ENCODE results near the gene SLCO1B3. TPM values are rescaled to one million over a fixed set of nuclear protein-coding genes. Genes with fewer than 3 reads are reported as not detected.

The SLCO1B3 gene
- polyA plus RNA-seq, 2 of the 4 experiments (the other 2 are of a cell fraction): 25.6 to 73.8 TPM

DNA sequence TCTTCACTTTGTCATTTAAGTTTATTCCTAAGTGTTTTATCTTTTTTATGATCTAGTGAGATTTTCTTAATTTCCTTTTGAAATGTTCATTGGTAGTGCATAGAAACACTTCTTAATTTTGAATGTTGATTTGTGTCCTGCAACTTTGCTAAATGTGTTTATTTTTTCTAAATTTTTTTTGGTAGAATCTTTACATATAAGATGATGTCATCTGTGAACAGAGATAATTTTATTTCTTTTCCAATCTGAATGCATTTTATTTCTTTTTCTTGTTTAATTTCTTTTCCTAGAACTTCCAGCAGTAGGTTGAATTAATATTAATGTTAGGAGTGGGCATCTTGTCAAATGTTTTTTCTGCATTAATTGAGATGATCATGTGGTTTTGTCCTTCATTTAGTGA, 42.1 kb downstream of the SLCO1B3 start:
- CTCF ChIA-PET: no interaction called here
- no peak for FAIRE-seq
- Histone ChIP-seq H3K4me1 (no peaks in the 10 kb centered on the region), H3K4me3 (no peak overlapping the region), H3K27ac (no peak overlapping the region), H3K9me3 (peaks cover 15% of the 10 kb centered on the region; the same call in 2 of the 3 replicates), H3K4me2 (no peak overlapping the region)
- DNase-seq (ENCODE audit: low read depth in 1 of 2, low spot score in 1 of 2): no peak
- TF ChIP-seq JUNB (IDR thresholded peaks at IDR 0.05) (no peak), SMC3 (IDR thresholded peaks at IDR 0.05) (no peak), RARB (CRISPR knock-in tag; IDR thresholded peaks at IDR 0.05) (no peak), MAZ (IDR thresholded peaks at IDR 0.05; ENCODE audit: borderline replicate concordance, low read depth, low read length) (no peak), HOXB5 (CRISPR knock-in tag; IDR thresholded peaks at IDR 0.05) (no peak), FOXS1 (CRISPR knock-in tag; IDR thresholded peaks at IDR 0.05) (no peak), GATA3 (IDR thresholded peaks at IDR 0.05; ENCODE audit: borderline replicate concordance) (no peak), RFX5 (IDR thresholded peaks at IDR 0.05) (no peak), EHF (CRISPR knock-in tag; IDR thresholded peaks at IDR 0.05) (no peak), CEBPB (IDR thresholded peaks at IDR 0.05) (no peak), ZNF302 (CRISPR knock-in tag; IDR thresholded peaks at IDR 0.05) (no peak)
- TF ChIP-seq, protein P1, sequence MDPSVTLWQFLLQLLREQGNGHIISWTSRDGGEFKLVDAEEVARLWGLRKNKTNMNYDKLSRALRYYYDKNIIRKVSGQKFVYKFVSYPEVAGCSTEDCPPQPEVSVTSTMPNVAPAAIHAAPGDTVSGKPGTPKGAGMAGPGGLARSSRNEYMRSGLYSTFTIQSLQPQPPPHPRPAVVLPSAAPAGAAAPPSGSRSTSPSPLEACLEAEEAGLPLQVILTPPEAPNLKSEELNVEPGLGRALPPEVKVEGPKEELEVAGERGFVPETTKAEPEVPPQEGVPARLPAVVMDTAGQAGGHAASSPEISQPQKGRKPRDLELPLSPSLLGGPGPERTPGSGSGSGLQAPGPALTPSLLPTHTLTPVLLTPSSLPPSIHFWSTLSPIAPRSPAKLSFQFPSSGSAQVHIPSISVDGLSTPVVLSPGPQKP (IDR thresholded peaks at IDR 0.05; ENCODE audit: low read depth, low read length): no peak
- TF ChIP-seq, protein P2, sequence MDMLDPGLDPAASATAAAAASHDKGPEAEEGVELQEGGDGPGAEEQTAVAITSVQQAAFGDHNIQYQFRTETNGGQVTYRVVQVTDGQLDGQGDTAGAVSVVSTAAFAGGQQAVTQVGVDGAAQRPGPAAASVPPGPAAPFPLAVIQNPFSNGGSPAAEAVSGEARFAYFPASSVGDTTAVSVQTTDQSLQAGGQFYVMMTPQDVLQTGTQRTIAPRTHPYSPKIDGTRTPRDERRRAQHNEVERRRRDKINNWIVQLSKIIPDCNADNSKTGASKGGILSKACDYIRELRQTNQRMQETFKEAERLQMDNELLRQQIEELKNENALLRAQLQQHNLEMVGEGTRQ (IDR thresholded peaks at IDR 0.05): no peak
- TF ChIP-seq, protein P3, sequence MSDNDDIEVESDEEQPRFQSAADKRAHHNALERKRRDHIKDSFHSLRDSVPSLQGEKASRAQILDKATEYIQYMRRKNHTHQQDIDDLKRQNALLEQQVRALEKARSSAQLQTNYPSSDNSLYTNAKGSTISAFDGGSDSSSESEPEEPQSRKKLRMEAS (IDR thresholded peaks at IDR 0.05): no peak
- no peak for ATAC-seq
- POLR2A ChIA-PET: no interaction called here

DNA sequence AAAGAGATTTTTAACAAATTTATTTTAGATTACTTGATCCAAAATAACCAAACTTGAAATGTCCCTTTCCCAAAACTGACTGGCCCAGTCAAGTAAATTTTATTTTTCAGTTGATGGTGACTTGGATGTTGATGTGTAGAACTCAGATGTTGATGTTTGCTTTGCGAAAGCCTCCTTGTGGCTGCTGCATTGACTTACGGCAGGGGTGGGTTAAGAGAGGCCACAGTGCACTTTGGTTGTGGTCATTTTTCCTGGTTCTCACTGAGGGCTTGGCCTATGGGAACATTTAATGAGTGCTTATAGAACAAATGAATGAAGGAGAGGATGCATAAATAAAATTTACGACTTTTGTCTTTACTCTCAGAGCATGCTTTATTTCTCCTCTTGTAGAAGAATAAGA, 52.6 kb downstream of the SLCO1B3 start:
- Histone ChIP-seq H3K4me3 (no peak overlapping the region), H3K4me1 (0 out of 3 replicates have a peak, but pooled peaks cover 6% of the 10 kb centered on the region), H3K4me2 (no peak overlapping the region), H3K27ac (no peak overlapping the region), H3K9me3 (no peaks in the 10 kb centered on the region)
- 88% methylated on average over 3 of the region's 3 CpGs for WGBS (ENCODE audit: missing lambda C conversion rate)
- CTCF ChIA-PET: no interaction called here
- no peak for TF ChIP-seq ZC3H11A (IDR thresholded peaks at IDR 0.05)
- no peak for TF ChIP-seq RAD21 (conservative IDR thresholded peaks at IDR 0.05 in 1 of 2, IDR thresholded peaks at IDR 0.05 in 1 of 2)
- no peak for TF ChIP-seq BHLHE40 (IDR thresholded peaks at IDR 0.05; ENCODE audit: low read depth, low read length)
- no peak for TF ChIP-seq HOXB13 (CRISPR knock-in tag; IDR thresholded peaks at IDR 0.05; ENCODE audit: low read depth)
- TF ChIP-seq CBX8 (IDR thresholded peaks at IDR 0.05): no peak
- TF ChIP-seq MYC (IDR thresholded peaks at IDR 0.05; ENCODE audit: borderline replicate concordance, low read length): no peak
- no peak for TF ChIP-seq NR3C1 (IDR thresholded peaks at IDR 0.05)
- TF ChIP-seq FOSL2 (IDR thresholded peaks at IDR 0.05): no peak
- TF ChIP-seq FOSL2 (CRISPR knock-in tag; IDR thresholded peaks at IDR 0.05): no peak
- no peak for TF ChIP-seq ZSCAN20 (CRISPR knock-in tag; IDR thresholded peaks at IDR 0.05)
- no peak for TF ChIP-seq KDM1A (IDR thresholded peaks at IDR 0.05; ENCODE audit: low read depth)
- TF ChIP-seq PHF8 (IDR thresholded peaks at IDR 0.05; ENCODE audit: borderline replicate concordance, low read depth): no peak
- TF ChIP-seq, protein P4, sequence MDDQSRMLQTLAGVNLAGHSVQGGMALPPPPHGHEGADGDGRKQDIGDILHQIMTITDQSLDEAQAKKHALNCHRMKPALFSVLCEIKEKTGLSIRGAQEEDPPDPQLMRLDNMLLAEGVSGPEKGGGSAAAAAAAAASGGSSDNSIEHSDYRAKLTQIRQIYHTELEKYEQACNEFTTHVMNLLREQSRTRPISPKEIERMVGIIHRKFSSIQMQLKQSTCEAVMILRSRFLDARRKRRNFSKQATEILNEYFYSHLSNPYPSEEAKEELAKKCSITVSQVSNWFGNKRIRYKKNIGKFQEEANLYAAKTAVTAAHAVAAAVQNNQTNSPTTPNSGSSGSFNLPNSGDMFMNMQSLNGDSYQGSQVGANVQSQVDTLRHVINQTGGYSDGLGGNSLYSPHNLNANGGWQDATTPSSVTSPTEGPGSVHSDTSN (IDR thresholded peaks at IDR 0.05): no peak
- no peak for TF ChIP-seq POLR2AphosphoS2 (conservative IDR thresholded peaks at IDR 0.05; ENCODE audit: low read length)
- DNase-seq (ENCODE audit: low read depth in 1 of 2, low spot score in 1 of 2) (no peak), FAIRE-seq (no peak), ATAC-seq (no peak)
- POLR2A ChIA-PET: no interaction called here

Measured in A549 (cell line).